Measurements from ENCODE around the gene FBXO42.

FBXO42 gene

DNA sequence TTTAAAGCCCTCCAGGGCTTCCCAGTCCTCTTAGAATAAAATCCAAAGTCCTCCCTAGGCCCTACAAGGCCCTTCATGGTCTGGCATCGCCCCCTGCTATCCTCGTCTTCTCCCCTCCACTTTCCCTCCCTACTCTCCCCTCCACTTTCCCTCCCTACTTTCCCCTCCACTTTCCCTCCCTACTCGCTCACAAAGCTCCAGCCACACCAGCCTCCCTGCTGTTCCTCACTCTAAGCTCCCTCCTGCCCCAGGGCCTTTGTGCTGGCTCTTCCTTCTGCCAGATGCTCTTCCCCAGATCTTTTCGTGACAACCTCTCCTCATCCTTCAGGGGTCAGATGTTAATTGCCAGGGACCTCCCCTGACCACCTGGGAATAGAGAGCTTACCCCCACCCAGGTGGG, 152.6 kb downstream of the FBXO42 start:
- FAIRE-seq = no peak

DNA sequence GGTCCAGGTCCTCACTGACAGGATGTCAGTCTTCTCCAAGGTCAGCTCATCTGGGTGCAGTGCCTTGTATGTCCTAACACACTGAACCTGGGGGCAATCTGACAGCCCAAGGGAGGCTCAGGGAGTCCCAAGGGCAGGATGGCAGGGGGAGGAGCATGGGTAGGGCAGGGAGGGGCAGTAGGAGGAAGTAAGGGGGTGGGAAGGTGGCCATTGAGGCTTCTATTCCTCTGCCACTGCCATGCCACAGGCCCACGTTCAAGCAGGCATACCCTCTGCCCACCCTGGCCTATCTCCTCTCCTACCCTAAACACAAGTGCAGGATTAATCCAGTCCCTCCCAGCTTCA, 153.2 kb downstream of the FBXO42 start:
- no peak for FAIRE-seq

DNA sequence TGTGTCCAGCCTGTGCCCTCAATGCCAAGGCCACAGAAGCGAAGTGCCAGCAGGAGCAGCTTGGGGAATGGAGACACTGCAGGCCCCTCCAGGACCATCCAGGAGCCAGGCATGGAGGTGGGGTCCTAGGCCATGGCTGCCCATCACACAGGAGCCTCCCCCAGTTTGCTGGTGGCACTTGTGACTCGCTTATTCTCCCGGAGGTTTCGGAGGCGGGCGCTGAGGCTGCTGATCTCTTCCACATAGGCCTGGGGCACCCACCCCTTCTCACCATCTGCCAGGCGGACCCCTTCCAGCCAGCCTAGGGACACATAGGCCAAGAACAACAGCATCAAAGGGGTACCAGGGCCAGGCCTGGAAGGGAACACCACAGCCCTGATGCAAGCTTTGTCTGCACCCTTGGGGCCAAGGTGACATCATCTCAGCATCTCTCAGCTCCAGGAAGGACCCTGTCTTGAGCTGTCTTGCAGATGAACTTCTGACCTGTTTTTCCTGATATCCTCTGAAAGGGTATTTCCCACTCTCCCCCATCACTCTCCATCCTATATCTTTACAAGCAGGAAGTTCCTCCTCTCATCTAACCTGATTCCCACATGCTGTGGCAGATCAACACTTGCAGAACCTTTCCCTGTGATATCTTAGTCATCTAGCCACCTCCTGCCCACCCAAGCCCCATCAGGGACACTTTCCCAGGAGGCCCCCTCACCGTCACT, 153.7 kb downstream of the FBXO42 start:
- FAIRE-seq = no peak

DNA sequence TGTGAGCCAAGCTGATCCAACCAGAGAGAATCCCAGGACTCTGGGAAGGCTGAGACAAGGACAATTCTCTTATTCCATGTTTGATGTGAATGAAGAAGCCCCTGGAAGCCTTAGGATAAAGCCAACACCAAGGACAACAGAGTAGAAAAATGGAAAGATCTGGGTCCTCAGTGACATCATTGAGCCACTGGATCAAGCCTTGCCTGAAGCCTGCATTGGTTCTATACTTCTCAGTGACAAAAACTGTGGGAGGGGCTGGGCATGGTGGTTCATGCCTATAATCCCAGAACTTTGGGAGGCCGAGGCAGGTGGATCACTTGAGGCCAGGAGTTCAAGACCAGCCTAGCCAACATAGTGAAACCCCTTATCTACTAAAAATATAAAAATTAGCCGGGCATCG, 155.4 kb downstream of the FBXO42 start:
- FAIRE-seq = no peak

Data from A204.1 (cell line).